Effector CD4-positive, alpha-beta T cell (primary cell): Measurements from ENCODE around the gene CSTF2T.

ENCODE experiments used
- DNase-seq: peaks from one replicate; pipeline ENCODE4 v3.0.0-alpha.2; 2020
- total RNA-seq: gene quantifications from one replicate; lab custom pipeline; 2026; lab: John Stamatoyannopoulos, UW

Gene CSTF2T
- 37.1 reads per million, percentile 61 among the genes with 10 or more reads in this experiment for total RNA-seq

- DNase-seq, result peak; percentile 88
Measured at GRCh38 chr10:51699475-51700227, at the start of gene CSTF2T. TSS of gene CSTF2T (minus strand) at chr10:51699595. CDS start at chr10:51699549, 46 bp downstream.

- no peak for DNase-seq
Measured at GRCh38 chr10:51748959-51749358, 49.6 kb upstream of the CSTF2T start.

GRCh38 chr10:51747216-51747615, 47.8 kb upstream of the CSTF2T start:
- no peak for DNase-seq

- no peak for DNase-seq
Measured at GRCh38 chr10:51745397-51745796, 46.0 kb upstream of the CSTF2T start.

GRCh38 chr10:51744235-51745000, 45.0 kb upstream of the CSTF2T start:
- no peak for DNase-seq

GRCh38 chr10:51743146-51743545, 43.8 kb upstream of the CSTF2T start:
- no peak for DNase-seq

- DNase-seq, result no peak
Measured at GRCh38 chr10:51733057-51733456, 33.7 kb upstream of the CSTF2T start.

- DNase-seq, result no peak
Measured at GRCh38 chr10:51729822-51730555, 30.6 kb upstream of the CSTF2T start.

GRCh38 chr10:51724038-51724437, 24.6 kb upstream of the CSTF2T start:
- DNase-seq, result no peak

- no peak for DNase-seq
Measured at GRCh38 chr10:51718804-51719291, 19.5 kb upstream of the CSTF2T start.

- no peak for DNase-seq
Measured at GRCh38 chr10:51716981-51717380, 17.6 kb upstream of the CSTF2T start.

GRCh38 chr10:51711519-51711891, 12.1 kb upstream of the CSTF2T start:
- no peak for DNase-seq

- no peak for DNase-seq
Measured at GRCh38 chr10:51709324-51709972, 10.1 kb upstream of the CSTF2T start.

- no peak for DNase-seq
Measured at GRCh38 chr10:51708609-51709008, 9.2 kb upstream of the CSTF2T start.

- DNase-seq, result no peak
Measured at GRCh38 chr10:51707821-51708424, 8.5 kb upstream of the CSTF2T start.

GRCh38 chr10:51707392-51707791, 8.0 kb upstream of the CSTF2T start:
- DNase-seq, result no peak

- DNase-seq, result no peak
Measured at GRCh38 chr10:51706225-51706624, 6.8 kb upstream of the CSTF2T start.

GRCh38 chr10:51705774-51706173, 6.4 kb upstream of the CSTF2T start:
- no peak for DNase-seq

- DNase-seq, result no peak
Measured at GRCh38 chr10:51700228-51700817, 928 bp upstream of the CSTF2T start.

- DNase-seq, result no peak
Measured at GRCh38 chr10:51699145-51699474, 285 bp downstream of the CSTF2T start.

- DNase-seq, result no peak
Measured at GRCh38 chr10:51698473-51699063, 827 bp downstream of the CSTF2T start.

GRCh38 chr10:51696251-51696650, 3.1 kb downstream of the CSTF2T start:
- DNase-seq, result no peak
